Measurements from ENCODE around the gene DSG1. TPM values are rescaled to one million over a fixed set of nuclear protein-coding genes. Genes with fewer than 3 reads are reported as not detected.

Gene DSG1
- total RNA-seq, 1 donor, result not detected

Small RNA genes lying within 50 kb of the gene (small RNA-seq; reads per million reads assigned to genes)
- gene RF00019 (not detected), gene RNU6-167P (not detected)

Other genes starting within 250 kb of the DSG1 start
- gene DSC2, start 215.7 kb upstream of the DSG1 start, total RNA-seq, result 0.27 TPM
- gene DSC1, start 155.3 kb upstream of the DSG1 start, total RNA-seq, result not detected
- not detected for gene DSG4, start 58.6 kb downstream of the DSG1 start, total RNA-seq
- gene DSG3, start 129.6 kb downstream of the DSG1 start, total RNA-seq, result not detected
- gene DSG2, start 180.0 kb downstream of the DSG1 start, total RNA-seq, result 16.7 TPM